NOMO-1 (cell line): ENCODE data around the gene HK1.
"Not testable (repeated sequence)": the region's sequence is repeated elsewhere in the genome, so short reads cannot be mapped to it uniquely, and the experiment has no call there.

Experiments used
- DNase-seq, 2 experiments: peaks; one replicate each; lab custom pipeline; 2025; ENCODE audit not compliant: unreplicated experiment in 2 of 2; lab: John Stamatoyannopoulos, UW

The HK1 gene

GRCh38 chr10:69325637-69326523, 47.6 kb downstream of the HK1 start:
- DNase-seq, result not testable (repeated sequence)

- no peak for DNase-seq
Observed at GRCh38 chr10:69326692-69327091, 48.4 kb downstream of the HK1 start.

GRCh38 chr10:69327463-69328379, 49.4 kb downstream of the HK1 start:
- DNase-seq, result peak; percentile 74 to 75

- DNase-seq, result no peak
Observed at GRCh38 chr10:69328380-69328735, 50.1 kb downstream of the HK1 start.

GRCh38 chr10:69328888-69329287, 50.6 kb downstream of the HK1 start:
- DNase-seq, result not testable (repeated sequence)

GRCh38 chr10:69329721-69330178, 51.5 kb downstream of the HK1 start:
- DNase-seq, result no peak

GRCh38 chr10:69331161-69331560, 52.9 kb downstream of the HK1 start:
- DNase-seq, result no peak

- no peak for DNase-seq
Observed at GRCh38 chr10:69332278-69333010, 54.1 kb downstream of the HK1 start.

- DNase-seq, result no peak
Observed at GRCh38 chr10:69333205-69333604, 54.9 kb downstream of the HK1 start.

GRCh38 chr10:69333865-69334301, 55.6 kb downstream of the HK1 start:
- DNase-seq, result not testable (repeated sequence)

- no peak for DNase-seq
Observed at GRCh38 chr10:69334302-69335062, 56.2 kb downstream of the HK1 start.

GRCh38 chr10:69335063-69335587, 56.8 kb downstream of the HK1 start:
- DNase-seq, result peak; percentile 64 to 76

GRCh38 chr10:69335613-69336012, 57.3 kb downstream of the HK1 start:
- no peak for DNase-seq

GRCh38 chr10:69336952-69337295, 58.6 kb downstream of the HK1 start:
- DNase-seq, result no peak

GRCh38 chr10:69337296-69338132, 59.2 kb downstream of the HK1 start:
- peak; percentile 74 to 98 for DNase-seq

GRCh38 chr10:69338133-69338456, 59.8 kb downstream of the HK1 start:
- no peak for DNase-seq

- DNase-seq, result peak; percentile 20 to 43
Observed at GRCh38 chr10:69338547-69339450, 60.5 kb downstream of the HK1 start.

- no peak for DNase-seq
Observed at GRCh38 chr10:69340695-69341094, 62.4 kb downstream of the HK1 start.
